K562 (cell line): ENCODE measurements around the gene ALDH18A1. TPM values are rescaled to one million over a fixed set of nuclear protein-coding genes. Genes with fewer than 3 reads are reported as not detected.

Source experiments
- ARNT ChIP-seq, 2 experiments: fragments of 450-650 bp; IDR thresholded peaks; 2 replicates each; pipeline ENCODE4 v1.6.1; 2016; ENCODE audit warnings: mild to moderate bottlenecking in 1 of 2
- ATF2 ChIP-seq: sonication (generic); formaldehyde crosslinking; IDR thresholded peaks from 2 replicates; pipeline ENCODE4 v1.8.1; 2022; ENCODE audit warnings: missing genetic modification reagents
- ATF7 ChIP-seq: fragments of 450-650 bp; IDR thresholded peaks from 2 replicates; pipeline ENCODE4 v1.7.1; 2014; ENCODE audit warnings: mild to moderate bottlenecking, moderate library complexity
- ETS1 ChIP-seq: conservative IDR thresholded peaks from 2 replicates; pipeline ENCODE4 v1.6.1; 2011; ENCODE audit warnings: low read depth, mild to moderate bottlenecking, low read length; ENCODE audit not compliant: control insufficient read depth
- FOXA1 ChIP-seq: fragments of 450-650 bp; IDR thresholded peaks from 2 replicates; pipeline ENCODE4 v1.6.1; 2016; ENCODE audit warnings: mild to moderate bottlenecking, borderline replicate concordance
- GTF2E2 ChIP-seq: fragments of 200-800 bp; sonication (Bioruptor generic); IDR thresholded peaks from 2 replicates; pipeline ENCODE4 v1.6.1; 2016; ENCODE audit warnings: missing genetic modification characterization, missing compliant biosample characterization
- IFI16 ChIP-seq: fragments of 250-450 bp; sonication (Bioruptor Pico); IDR thresholded peaks from 2 replicates; pipeline ENCODE4 v2.1.2; 2022; ENCODE audit warnings: mild to moderate bottlenecking, inconsistent platforms
- MECOM ChIP-seq: fragments of 250-450 bp; sonication (Bioruptor Pico); IDR thresholded peaks from 2 replicates; pipeline ENCODE4 v1.8.0; 2022; ENCODE audit warnings: inconsistent platforms
- NFXL1 ChIP-seq: fragments of 450-650 bp; formaldehyde crosslinking; IDR thresholded peaks from 2 replicates; pipeline ENCODE4 v1.4.0; 2021; ENCODE audit warnings: mild to moderate bottlenecking
- NR0B1 ChIP-seq: fragments of 450-650 bp; IDR thresholded peaks from one replicate; pipeline ENCODE4 v1.6.1; 2018; ENCODE audit warnings: mild to moderate bottlenecking, moderate library complexity; ENCODE audit not compliant: partially characterized antibody
- NR1H2 ChIP-seq: sonication (generic); formaldehyde crosslinking; IDR thresholded peaks from 2 replicates; pipeline ENCODE4 v1.4.0; 2020; ENCODE audit warnings: mild to moderate bottlenecking, missing genetic modification reagents
- RAD21 ChIP-seq, 2 experiments: fragments of 250-450 bp in 1 of 2; fragments of 450-650 bp in 1 of 2; sonication (Bioruptor Pico) in 1 of 2; formaldehyde crosslinking in 1 of 2; IDR thresholded peaks in 1 of 2; conservative IDR thresholded peaks in 1 of 2; 2 replicates each; pipeline versions ENCODE4 v1.4.0 to v1.8.0; 2020 to 2022; ENCODE audit warnings: mild to moderate bottlenecking in 2 of 2, moderate library complexity in 1 of 2
- RBBP5 ChIP-seq: fragments of 200-600 bp; sonication (generic); IDR thresholded peaks from 2 replicates; pipeline ENCODE4 v1.6.1; 2012; ENCODE audit warnings: borderline replicate concordance, mild to moderate bottlenecking, low read length, control low read depth, inconsistent platforms; ENCODE audit not compliant: insufficient read depth, poor library complexity, severe bottlenecking
- SIN3B ChIP-seq: fragments of 450-650 bp; IDR thresholded peaks from 2 replicates; pipeline ENCODE4 v1.6.1; 2017; ENCODE audit warnings: low read depth, mild to moderate bottlenecking, moderate library complexity
- SMARCA4 ChIP-seq: fragments of 450-650 bp; IDR thresholded peaks from 2 replicates; pipeline ENCODE4 v1.6.1; 2016
- TCF7 ChIP-seq: sonication (generic); IDR thresholded peaks from 2 replicates; pipeline ENCODE4 v1.6.1; 2016; ENCODE audit warnings: antibody characterized with exemption, borderline replicate concordance
- ZBTB12 ChIP-seq: fragments of 250-450 bp; sonication (Bioruptor Pico); IDR thresholded peaks from 2 replicates; pipeline ENCODE4 v1.4.0; 2020
- ZBTB49 ChIP-seq: sonication (generic); formaldehyde crosslinking; IDR thresholded peaks from 2 replicates; pipeline ENCODE4 v1.8.0; 2022; ENCODE audit warnings: missing genetic modification reagents, mild to moderate bottlenecking, borderline replicate concordance
- ZNF121 ChIP-seq: sonication (generic); formaldehyde crosslinking; conservative IDR thresholded peaks from 2 replicates; pipeline ENCODE4 v1.8.0; 2022; ENCODE audit warnings: missing genetic modification reagents
- ZNF239 ChIP-seq: fragments of 250-450 bp; sonication (Bioruptor Pico); IDR thresholded peaks from 2 replicates; pipeline ENCODE4 v1.4.0; 2020; ENCODE audit warnings: mild to moderate bottlenecking
- polyA plus RNA-seq, 8 experiments: library from polyadenylated mRNA; depleted of rRNA in 4 of 8; stranded (reverse) in 5 of 8; unstranded in 3 of 8; fragments of >200 nt; fragmentation: Nextera tagmentation in 2 of 8; fragmentation: Illumina TruSeq in 1 of 8; extraction: Ambion mirVana in 2 of 8; extraction: Trizol in 1 of 8; gene quantifications; 2 replicates each; pipeline versions ENCODE4 v1.2.1 to v1.2.3, GENCODE V29; 2011 to 2014; ENCODE audit warnings: inconsistent platforms in 1 of 8, missing spikeins in 1 of 8
- total RNA-seq, 7 experiments: library from RNA; depleted of rRNA in 6 of 7; stranded (reverse); fragments of >200 nt in 6 of 7; fragmentation: Illumina TruSeq in 2 of 7; extraction: Trizol in 2 of 7; gene quantifications; 2 replicates each; pipeline versions ENCODE4 v1.2.1 to v1.2.3, GENCODE V29; 2011 to 2021; ENCODE audit warnings: low replicate concordance in 1 of 7

Gene ALDH18A1
- total and polyA plus RNA-seq, 9 of the 15 experiments (the other 6 are each of a cell fraction or from before 2014, with no cell fraction given) = 12.0 to 83.3 (median 43.8) TPM

- peak; percentile 40 for TF ChIP-seq RBBP5
- TF ChIP-seq ATF7 = peak; percentile 62; the same call in 1 of the 2 replicates
- TF ChIP-seq GTF2E2 = no peak
- TF ChIP-seq ARNT (IDR thresholded peaks at IDR 0.05) = no peak
- no peak for TF ChIP-seq ZBTB49 (CRISPR knock-in tag)
- TF ChIP-seq NR0B1 = no peak
- TF ChIP-seq FOXA1 = no peak
- TF ChIP-seq SIN3B = no peak
- TF ChIP-seq MECOM (CRISPR knock-in tag) = no peak
- TF ChIP-seq RAD21 (CRISPR knock-in tag; conservative IDR thresholded peaks at IDR 0.05 in 1 of 2, IDR thresholded peaks at IDR 0.05 in 1 of 2) = no peak
- TF ChIP-seq TCF7 = 0 out of 2 replicates have a peak, but pooled peaks have one; percentile 48
- TF ChIP-seq ZBTB12 = no peak
- TF ChIP-seq IFI16 = no peak
- TF ChIP-seq ETS1 = no peak
- TF ChIP-seq ZNF121 (CRISPR knock-in tag) = no peak
- TF ChIP-seq NFXL1 (CRISPR knock-in tag) = no peak
- no peak for TF ChIP-seq ZNF239
- no peak for TF ChIP-seq NR1H2 (CRISPR knock-in tag)
- TF ChIP-seq SMARCA4 = no peak
- TF ChIP-seq ATF2 = no peak
Observed at GRCh38 chr10:95561177-95561863, 95.2 kb downstream of the ALDH18A1 start, which contains the start of gene SORBS1 (continued).
